Fibroblast of pulmonary artery (primary cell): ENCODE measurements around the gene TBC1D16.

Experiments used
- DNase-seq: peaks from one replicate; pipeline ENCODE4 v3.0.0-alpha.2; 2010; ENCODE audit warnings: low read depth
- H3K4me3 ChIP-seq: replicated peaks from 2 replicates; pipeline ENCODE4 v1.5.1; 2011; ENCODE audit warnings: low read depth, mild to moderate bottlenecking, control low read depth, low read length, moderate library complexity
- TF ChIP-seq, protein P1 (sequence below): IDR thresholded peaks from 2 replicates; pipeline ENCODE4 v1.5.1; 2011; ENCODE audit warnings: mild to moderate bottlenecking, control low read depth, low read length, inconsistent platforms; ENCODE audit errors: missing control alignments

Gene TBC1D16

GRCh38 chr17:80035687-80035936 lies at the start of gene TBC1D16:
Gene TBC1D16 (minus strand): TSS chr17:80035872. CDS start chr17:80013547, 22,325 bp downstream.
- DNase-seq = no peak
- TF ChIP-seq, protein P1, sequence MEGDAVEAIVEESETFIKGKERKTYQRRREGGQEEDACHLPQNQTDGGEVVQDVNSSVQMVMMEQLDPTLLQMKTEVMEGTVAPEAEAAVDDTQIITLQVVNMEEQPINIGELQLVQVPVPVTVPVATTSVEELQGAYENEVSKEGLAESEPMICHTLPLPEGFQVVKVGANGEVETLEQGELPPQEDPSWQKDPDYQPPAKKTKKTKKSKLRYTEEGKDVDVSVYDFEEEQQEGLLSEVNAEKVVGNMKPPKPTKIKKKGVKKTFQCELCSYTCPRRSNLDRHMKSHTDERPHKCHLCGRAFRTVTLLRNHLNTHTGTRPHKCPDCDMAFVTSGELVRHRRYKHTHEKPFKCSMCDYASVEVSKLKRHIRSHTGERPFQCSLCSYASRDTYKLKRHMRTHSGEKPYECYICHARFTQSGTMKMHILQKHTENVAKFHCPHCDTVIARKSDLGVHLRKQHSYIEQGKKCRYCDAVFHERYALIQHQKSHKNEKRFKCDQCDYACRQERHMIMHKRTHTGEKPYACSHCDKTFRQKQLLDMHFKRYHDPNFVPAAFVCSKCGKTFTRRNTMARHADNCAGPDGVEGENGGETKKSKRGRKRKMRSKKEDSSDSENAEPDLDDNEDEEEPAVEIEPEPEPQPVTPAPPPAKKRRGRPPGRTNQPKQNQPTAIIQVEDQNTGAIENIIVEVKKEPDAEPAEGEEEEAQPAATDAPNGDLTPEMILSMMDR = no peak
- peak within 1 kb of the TSS; percentile 80 for H3K4me3 ChIP-seq

DNA sequence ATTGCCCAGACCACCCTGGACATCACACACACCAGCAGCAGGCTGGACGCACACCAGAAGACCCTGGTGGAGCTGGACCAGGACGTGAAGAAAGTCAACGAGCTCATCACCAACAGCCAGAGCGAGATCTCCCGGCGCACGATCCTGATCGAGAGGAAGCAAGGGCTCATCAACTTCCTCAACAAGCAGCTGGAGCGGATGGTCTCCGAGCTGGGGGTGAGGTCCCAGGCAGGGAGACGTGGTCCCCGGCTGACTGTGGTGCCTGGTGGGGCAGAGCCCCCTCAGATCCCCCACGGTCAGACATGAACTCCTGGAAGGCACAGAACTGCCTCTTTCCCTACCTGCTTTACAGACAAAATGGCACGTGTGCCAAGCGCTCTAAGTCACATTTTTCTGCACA lies 49.1 kb upstream of the TBC1D16 start:
- no peak overlapping the region for H3K4me3 ChIP-seq
- no peak for DNase-seq
- TF ChIP-seq, protein P1 = no peak

DNA sequence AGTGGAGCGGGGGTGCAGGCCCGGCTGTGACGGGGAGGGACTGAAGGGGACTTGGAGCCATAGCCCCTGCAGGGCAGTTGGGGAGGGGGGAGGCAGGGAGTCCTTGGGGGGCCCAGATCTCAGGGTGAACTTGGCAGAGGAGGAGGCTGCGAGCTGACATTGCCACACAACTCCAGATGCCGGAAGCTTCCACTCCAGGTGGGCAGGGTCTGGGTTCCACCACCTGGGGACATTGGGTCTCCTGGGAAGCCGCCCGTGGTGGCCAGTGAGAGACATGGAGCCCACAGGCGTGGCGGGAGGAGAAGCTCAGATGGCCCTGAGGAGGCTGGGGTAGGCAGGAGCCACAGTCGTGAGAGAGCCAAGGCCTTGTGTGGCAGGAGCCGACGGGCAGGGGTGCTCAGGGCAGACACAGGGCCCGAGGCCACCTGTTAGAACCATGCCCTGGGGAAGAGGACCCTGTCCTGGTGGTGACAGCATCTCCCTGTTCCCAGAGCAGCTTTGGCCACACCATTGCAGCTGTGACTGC lies 47.5 kb upstream of the TBC1D16 start:
- no peak overlapping the region for H3K4me3 ChIP-seq
- TF ChIP-seq, protein P1 = no peak
- DNase-seq = no peak

DNA sequence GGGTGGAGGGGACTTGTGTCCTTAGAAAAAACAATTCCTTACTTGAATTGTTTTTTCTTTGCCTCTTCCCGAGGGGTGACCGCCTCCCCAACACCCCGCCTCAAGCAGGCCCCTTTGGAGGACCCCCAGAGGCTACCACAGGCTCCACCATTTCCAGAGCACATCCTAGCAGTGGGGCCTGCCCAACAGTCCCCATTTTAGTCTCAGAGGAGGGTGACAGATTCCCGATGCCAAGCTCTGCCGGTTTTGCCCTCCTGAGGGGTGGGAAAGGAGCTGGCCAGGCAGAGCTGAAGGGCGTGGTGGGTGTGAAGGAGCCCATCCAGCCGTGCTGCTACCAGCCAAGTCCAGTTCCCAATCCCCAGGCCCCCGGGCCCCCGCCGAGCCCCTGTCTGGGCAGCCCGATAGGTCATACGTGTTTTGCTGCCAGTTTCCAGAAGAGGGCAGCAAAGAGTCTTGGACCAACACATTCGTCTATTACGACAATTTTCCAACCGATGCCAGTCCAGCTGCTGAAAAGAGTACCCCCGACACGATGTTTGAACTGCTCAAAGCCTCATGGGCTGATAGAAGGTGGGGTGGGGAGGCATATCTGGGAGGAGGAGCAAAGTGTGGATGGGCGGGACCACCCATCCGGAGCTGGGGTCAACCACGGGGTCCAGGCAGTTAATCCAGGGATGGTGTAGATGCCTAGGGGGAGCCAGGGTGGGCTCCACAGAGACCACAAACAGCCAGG lies 46.9 kb upstream of the TBC1D16 start:
- DNase-seq = peak; percentile 84
- TF ChIP-seq, protein P1 = peak; percentile 72
- no peak overlapping the region for H3K4me3 ChIP-seq

GRCh38 chr17:80081596-80081995 lies 45.9 kb upstream of the TBC1D16 start:
- no peak overlapping the region for H3K4me3 ChIP-seq
- no peak for DNase-seq
- TF ChIP-seq, protein P1 = no peak

GRCh38 chr17:80080081-80080480 lies 44.4 kb upstream of the TBC1D16 start:
- H3K4me3 ChIP-seq = no peak overlapping the region
- TF ChIP-seq, protein P1 = no peak
- peak; percentile 21 for DNase-seq

DNA sequence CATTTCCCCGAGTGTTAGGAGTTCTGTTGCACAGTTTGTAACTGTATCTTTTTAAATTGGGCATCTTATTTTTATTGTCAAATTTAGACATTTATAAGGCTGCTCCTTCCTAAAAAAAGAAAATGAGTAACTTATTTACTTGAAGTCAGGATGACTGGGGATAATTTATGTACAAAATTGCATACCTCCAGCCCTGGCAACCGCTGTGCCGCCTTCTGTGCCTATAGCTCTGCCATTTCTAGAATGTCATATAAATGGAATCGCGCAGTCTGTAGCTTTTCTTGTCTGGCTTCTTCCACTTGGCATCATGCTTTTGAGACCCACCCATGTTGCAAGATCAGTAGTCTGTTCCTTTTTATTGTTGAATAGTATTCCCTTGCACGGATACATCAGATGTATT lies 36.7 kb upstream of the TBC1D16 start:
- TF ChIP-seq, protein P1 = no peak
- no peak for DNase-seq

More for the DNA sequence above, 36.7 kb upstream of the TBC1D16 start:
- no peak overlapping the region for H3K4me3 ChIP-seq
